Hepatocyte (in vitro differentiated cells): ENCODE measurements around the gene NEK9. TPM values are rescaled to one million over a fixed set of nuclear protein-coding genes. Genes with fewer than 3 reads are reported as not detected.

Experiments
- DNase-seq: peaks from one replicate; pipeline ENCODE4 v3.0.0-alpha.2; 2016; ENCODE audit warnings: low spot score
- H2AFZ ChIP-seq: fragments of 200-600 bp; sonication (generic); 2 replicates; pipeline ENCODE4 v1.6.0; 2016; ENCODE audit warnings: antibody characterized with exemption, mild to moderate bottlenecking
- H3K27ac ChIP-seq: fragments of 200-600 bp; sonication (generic); 2 replicates; pipeline ENCODE4 v1.5.1; 2016; ENCODE audit warnings: mild to moderate bottlenecking
- H3K27me3 ChIP-seq: fragments of 200-600 bp; sonication (generic); 2 replicates; pipeline ENCODE4 v1.6.1; 2016
- H3K36me3 ChIP-seq: fragments of 200-600 bp; sonication (generic); replicated peaks from 2 replicates; pipeline ENCODE4 v1.5.1; 2016; ENCODE audit warnings: low read depth; ENCODE audit not compliant: insufficient read depth
- H3K4me1 ChIP-seq: fragments of 200-600 bp; sonication (generic); 2 replicates; pipeline ENCODE4 v1.5.1; 2016; ENCODE audit warnings: mild to moderate bottlenecking, moderate library complexity; ENCODE audit not compliant: insufficient read depth
- H3K4me2 ChIP-seq: fragments of 200-600 bp; sonication (generic); 2 replicates; pipeline ENCODE4 v1.6.0; 2016
- H3K4me3 ChIP-seq: fragments of 200-600 bp; sonication (generic); 2 replicates; pipeline ENCODE4 v1.5.1; 2016; ENCODE audit warnings: mild to moderate bottlenecking
- H3K79me2 ChIP-seq: fragments of 200-600 bp; sonication (generic); 2 replicates; pipeline ENCODE4 v1.6.0; 2017; ENCODE audit warnings: mild to moderate bottlenecking
- H3K9me2 ChIP-seq: fragments of 200-600 bp; sonication (generic); replicated peaks from 2 replicates; pipeline ENCODE4 v1.6.0; 2017; ENCODE audit warnings: mild to moderate bottlenecking; ENCODE audit not compliant: insufficient read depth
- H3K9me3 ChIP-seq: fragments of 200-600 bp; sonication (generic); 2 replicates; pipeline ENCODE4 v1.5.1; 2016; ENCODE audit warnings: low read depth, mild to moderate bottlenecking
- H4K20me1 ChIP-seq: fragments of 200-600 bp; sonication (generic); 2 replicates; pipeline ENCODE4 v1.6.0; 2016; ENCODE audit warnings: mild to moderate bottlenecking; ENCODE audit not compliant: insufficient read depth, poor library complexity, severe bottlenecking
- CTCF ChIP-seq: fragments of 200-600 bp; sonication (generic); IDR thresholded peaks from 2 replicates; pipeline ENCODE4 v1.5.1; 2016; ENCODE audit warnings: antibody characterized with exemption, mild to moderate bottlenecking; ENCODE audit not compliant: poor library complexity
- EZH2 ChIP-seq: fragments of 200-600 bp; sonication (generic); IDR thresholded peaks from 2 replicates; pipeline ENCODE4 v1.6.1; 2016; ENCODE audit warnings: antibody characterized with exemption, mild to moderate bottlenecking, borderline replicate concordance
- EZH2phosphoT487 ChIP-seq: fragments of 200-600 bp; sonication (generic); IDR thresholded peaks from one replicate; pipeline ENCODE4 v1.6.1; 2018; ENCODE audit warnings: antibody characterized with exemption, mild to moderate bottlenecking, low read depth, moderate library complexity; ENCODE audit not compliant: unreplicated experiment, severe bottlenecking
- WGBS: methylation state at CpG from one replicate; pipeline ENCODE4 v1.1.6; 2016; ENCODE audit warnings: low lambda C conversion rate; ENCODE audit errors: missing lambda C conversion rate; 5-methylcytosine and 5-hydroxymethylcytosine counted together
- polyA plus RNA-seq: library from polyadenylated mRNA; unstranded; fragments of >200 nt; fragmentation: Nextera tagmentation; extraction: Ambion mirVana; gene quantifications from 2 replicates; pipeline ENCODE4 v1.2.1, GENCODE V29; 2016
- total RNA-seq: library from RNA; depleted of rRNA; stranded (reverse); fragments of >200 nt; gene quantifications from 2 replicates; pipeline ENCODE4 v1.2.3, GENCODE V29; 2014

NEK9 gene
- total and polyA plus RNA-seq, 2 experiments from 2014 or later = 8.8 to 21.1 TPM

- TF ChIP-seq CTCF (no peak), EZH2phosphoT487 (no peak), EZH2 (no peak)
- H3K9me3 ChIP-seq = no peaks in the 10 kb centered on the region
- peaks cover 14% of the 10 kb centered on the region for H3K4me1 ChIP-seq
- DNase-seq = no peak
- H4K20me1 ChIP-seq = no peaks in the 10 kb centered on the region
- H2AFZ ChIP-seq = no peak overlapping the region
- WGBS = 36% methylated on average over 2 of the region's 2 CpGs
- H3K79me2 ChIP-seq = no peaks in the 10 kb centered on the region
- no peaks in the 10 kb centered on the region for H3K36me3 ChIP-seq
- H3K4me2 ChIP-seq = peak overlapping the region; percentile 9
- peak overlapping the region; percentile 28 for H3K27ac ChIP-seq
- no peaks in the 10 kb centered on the region for H3K27me3 ChIP-seq
- H3K9me2 ChIP-seq = no peaks in the 10 kb centered on the region
- no peak overlapping the region for H3K4me3 ChIP-seq
Measured at GRCh38 chr14:75081660-75082229, 45.1 kb downstream of the NEK9 start.

GRCh38 chr14:75079521-75079920 lies 47.3 kb downstream of the NEK9 start:
- Histone ChIP-seq H3K9me2 (no peaks in the 10 kb centered on the region), H2AFZ (no peak overlapping the region), H3K4me2 (no peak overlapping the region), H3K79me2 (no peaks in the 10 kb centered on the region), H3K4me3 (no peak overlapping the region), H3K4me1 (peaks cover 14% of the 10 kb centered on the region), H3K27ac (no peak overlapping the region), H3K27me3 (no peaks in the 10 kb centered on the region), H3K9me3 (no peaks in the 10 kb centered on the region), H3K36me3 (no peaks in the 10 kb centered on the region), H4K20me1 (no peaks in the 10 kb centered on the region)
- no peak for TF ChIP-seq CTCF
- no peak for TF ChIP-seq EZH2
- TF ChIP-seq EZH2phosphoT487 = no peak
- 66% methylated on average over 4 of the region's 4 CpGs for WGBS
- no peak for DNase-seq

- Histone ChIP-seq H3K9me3 (no peaks in the 10 kb centered on the region), H2AFZ (no peak overlapping the region), H4K20me1 (no peaks in the 10 kb centered on the region), H3K4me2 (no peak overlapping the region), H3K36me3 (no peaks in the 10 kb centered on the region), H3K4me3 (no peak overlapping the region), H3K9me2 (no peaks in the 10 kb centered on the region), H3K27ac (peak overlapping the region; percentile 56), H3K79me2 (no peaks in the 10 kb centered on the region), H3K27me3 (no peaks in the 10 kb centered on the region), H3K4me1 (peaks cover 14% of the 10 kb centered on the region)
- DNase-seq = no peak
- TF ChIP-seq EZH2phosphoT487 = no peak
- no peak for TF ChIP-seq CTCF
- no peak for TF ChIP-seq EZH2
Measured at GRCh38 chr14:75077794-75078193, 49.1 kb downstream of the NEK9 start.

- peak overlapping the region; percentile 44 for H2AFZ ChIP-seq
- no peaks in the 10 kb centered on the region for H3K9me2 ChIP-seq
- 72% methylated on average over 9 of the region's 9 CpGs for WGBS
- no peaks in the 10 kb centered on the region for H3K36me3 ChIP-seq
- H3K27ac ChIP-seq = peak overlapping the region; percentile 87
- no peaks in the 10 kb centered on the region for H3K9me3 ChIP-seq
- no peaks in the 10 kb centered on the region for H3K27me3 ChIP-seq
- H4K20me1 ChIP-seq = no peaks in the 10 kb centered on the region
- peaks cover 11% of the 10 kb centered on the region for H3K79me2 ChIP-seq
- H3K4me2 ChIP-seq = peak overlapping the region; percentile 82
- no peak for DNase-seq
- no peak for TF ChIP-seq EZH2
- no peak for TF ChIP-seq CTCF
- H3K4me3 ChIP-seq = no peak overlapping the region
- H3K4me1 ChIP-seq = peaks cover 20% of the 10 kb centered on the region
Measured at GRCh38 chr14:75070383-75070782, 56.5 kb downstream of the NEK9 start.
